Measurements from ENCODE around the gene FZD7. TPM values are rescaled to one million over a fixed set of nuclear protein-coding genes. Genes with fewer than 3 reads are reported as not detected.

The FZD7 gene
- total and polyA plus RNA-seq, 10 of the 15 experiments (the other 5 are each of a cell fraction or from before 2014, with no cell fraction given), result 0.24 to 2.4 (median 0.75) TPM

GRCh38 chr2:202084265-202084664 is 50.6 kb downstream of the FZD7 start:
- in situ Hi-C loops (cut with MboI), result no loop called here
- Histone ChIP-seq H3K27me3 (replicated peaks in 1 of 2; ENCODE audit: control insufficient read depth in 2 of 2, insufficient read depth in 2 of 2, low read length in 1 of 2) (no peaks in the 10 kb centered on the region), H3K9me3 (replicated peaks; ENCODE audit: control insufficient read depth, insufficient read depth, low read length) (no peaks in the 10 kb centered on the region), H3K36me3 (ENCODE audit: control insufficient read depth in 2 of 2, insufficient read depth in 2 of 2, low read length in 1 of 2) (no peaks in the 10 kb centered on the region), H3K4me1 (ENCODE audit: control insufficient read depth, insufficient read depth, low read length) (no peaks in the 10 kb centered on the region), H2AFZ (ENCODE audit: control insufficient read depth, low read depth, low read length) (no peak overlapping the region), H3K27ac (ENCODE audit: control insufficient read depth, insufficient read depth) (no peak overlapping the region), H3K79me2 (ENCODE audit: control insufficient read depth, insufficient read depth, low read length) (no peaks in the 10 kb centered on the region), H3K9ac (ENCODE audit: control insufficient read depth, insufficient read depth, low read length) (no peak overlapping the region), H3K4me2 (ENCODE audit: control insufficient read depth, insufficient read depth) (no peak overlapping the region), H3K4me3 (no peak overlapping the region), H4K20me1 (ENCODE audit: control insufficient read depth, insufficient read depth) (no peaks in the 10 kb centered on the region)
- TF ChIP-seq MYB (IDR thresholded peaks at IDR 0.05; ENCODE audit: borderline replicate concordance, low read depth, low read length) (no peak), ETV6 (conservative IDR thresholded peaks at IDR 0.05 in 1 of 2, IDR thresholded peaks at IDR 0.05 in 1 of 2; ENCODE audit: borderline replicate concordance in 1 of 2, low read depth in 1 of 2) (no peak), SIN3A (IDR thresholded peaks at IDR 0.05; ENCODE audit: low read depth, low read length) (no peak), ZNF207 (IDR thresholded peaks at IDR 0.05; ENCODE audit: borderline replicate concordance) (no peak)
- TF ChIP-seq, protein P1, sequence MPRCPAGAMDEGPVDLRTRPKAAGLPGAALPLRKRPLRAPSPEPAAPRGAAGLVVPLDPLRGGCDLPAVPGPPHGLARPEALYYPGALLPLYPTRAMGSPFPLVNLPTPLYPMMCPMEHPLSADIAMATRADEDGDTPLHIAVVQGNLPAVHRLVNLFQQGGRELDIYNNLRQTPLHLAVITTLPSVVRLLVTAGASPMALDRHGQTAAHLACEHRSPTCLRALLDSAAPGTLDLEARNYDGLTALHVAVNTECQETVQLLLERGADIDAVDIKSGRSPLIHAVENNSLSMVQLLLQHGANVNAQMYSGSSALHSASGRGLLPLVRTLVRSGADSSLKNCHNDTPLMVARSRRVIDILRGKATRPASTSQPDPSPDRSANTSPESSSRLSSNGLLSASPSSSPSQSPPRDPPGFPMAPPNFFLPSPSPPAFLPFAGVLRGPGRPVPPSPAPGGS (IDR thresholded peaks at IDR 0.05; ENCODE audit: borderline replicate concordance, insufficient read depth, low read depth, low read length, poor library complexity, severe bottlenecking), result no peak
- DNase-seq (ENCODE audit: low read depth, low spot score), result no peak
- WGBS (ENCODE audit: insufficient coverage, insufficient replicate concordance, low lambda C conversion rate, missing lambda C conversion rate), result 45% methylated on average over 6 of the region's 6 CpGs
- no peak for FAIRE-seq
- ChIA-PET CTCF (no interaction called here), SMC1A (ENCODE audit: uncharacterized antibody, unreplicated experiment) (no interaction called here), RAD21 (ENCODE audit: unreplicated experiment) (no interaction called here), POLR2A (no interaction called here)
- BruUV-seq (replicated peaks), result no TSS peak
- intact Hi-C loops (cut with micrococcal nuclease; ENCODE audit: unreplicated experiment), result no loop called here
- no peak for ATAC-seq

Other genes with a start within 250 kb of the FZD7 start
- gene CDK15, start 227.3 kb upstream of the FZD7 start, total RNA-seq (2014; rRNA removed), result not detected in 2 replicates
- gene CDK15, start 227.3 kb upstream of the FZD7 start, total RNA-seq (2014; rRNA removed; fragmentation: Illumina TruSeq; extraction: Trizol), result 0.04 TPM in 1 of 2 replicates, not detected in the other
- not detected in 2 replicates for gene CDK15, start 227.3 kb upstream of the FZD7 start, total RNA-seq (2021)
- 0.01 TPM in 1 of 2 replicates, not detected in the other for gene CDK15, start 227.3 kb upstream of the FZD7 start, polyA plus RNA-seq (2011; rRNA removed)
- gene CDK15, start 227.3 kb upstream of the FZD7 start, polyA plus RNA-seq (2014; fragmentation: Illumina TruSeq; extraction: Trizol), result not detected in 2 replicates
- not detected for gene CDK15, start 227.3 kb upstream of the FZD7 start, polyA plus RNA-seq (2014; fragmentation: Nextera tagmentation; extraction: Ambion mirVana)
- gene CDK15, start 227.3 kb upstream of the FZD7 start, polyA plus RNA-seq (2014; rRNA removed), result not detected in 2 replicates
- gene CDK15, start 227.3 kb upstream of the FZD7 start, polyA plus RNA-seq (2016; fragmentation: Nextera tagmentation; extraction: Ambion mirVana), result not detected
- not detected in 2 replicates for gene KIAA2012, start 39.4 kb downstream of the FZD7 start, total RNA-seq (2014; rRNA removed)
- not detected in 2 replicates for gene KIAA2012, start 39.4 kb downstream of the FZD7 start, total RNA-seq (2014; rRNA removed; fragmentation: Illumina TruSeq; extraction: Trizol)
- gene KIAA2012, start 39.4 kb downstream of the FZD7 start, total RNA-seq (2021), result not detected in 2 replicates
- gene KIAA2012, start 39.4 kb downstream of the FZD7 start, polyA plus RNA-seq (2011; rRNA removed), result 0.04 TPM in 1 of 2 replicates, not detected in the other
- not detected in 2 replicates for gene KIAA2012, start 39.4 kb downstream of the FZD7 start, polyA plus RNA-seq (2014; fragmentation: Illumina TruSeq; extraction: Trizol)
- gene KIAA2012, start 39.4 kb downstream of the FZD7 start, polyA plus RNA-seq (2014; fragmentation: Nextera tagmentation; extraction: Ambion mirVana), result not detected
- gene KIAA2012, start 39.4 kb downstream of the FZD7 start, polyA plus RNA-seq (2014; rRNA removed), result not detected in 2 replicates
- gene KIAA2012, start 39.4 kb downstream of the FZD7 start, polyA plus RNA-seq (2016; fragmentation: Nextera tagmentation; extraction: Ambion mirVana), result under 1 TPM in 1 of 2 experiments, not detected in 1; 0.03 TPM
- gene SUMO1, start 204.7 kb downstream of the FZD7 start, total RNA-seq (2014; rRNA removed), result 116 and 138 TPM in 2 replicates
- gene SUMO1, start 204.7 kb downstream of the FZD7 start, total RNA-seq (2014; rRNA removed; fragmentation: Illumina TruSeq; extraction: Trizol), result 167 and 169 TPM in 2 replicates
- gene SUMO1, start 204.7 kb downstream of the FZD7 start, total RNA-seq (2021), result 101 and 105 TPM in 2 replicates
- 133 and 195 TPM in 2 replicates for gene SUMO1, start 204.7 kb downstream of the FZD7 start, polyA plus RNA-seq (2011; rRNA removed)
- 232 and 336 TPM in 2 replicates for gene SUMO1, start 204.7 kb downstream of the FZD7 start, polyA plus RNA-seq (2014; fragmentation: Illumina TruSeq; extraction: Trizol)
- 100 to 1,000 TPM; 351 to 458 TPM for gene SUMO1, start 204.7 kb downstream of the FZD7 start, polyA plus RNA-seq (2014; fragmentation: Nextera tagmentation; extraction: Ambion mirVana)
- gene SUMO1, start 204.7 kb downstream of the FZD7 start, polyA plus RNA-seq (2014; rRNA removed), result 96.8 and 123 TPM in 2 replicates
- 100 to 1,000 TPM; 285 to 293 TPM for gene SUMO1, start 204.7 kb downstream of the FZD7 start, polyA plus RNA-seq (2016; fragmentation: Nextera tagmentation; extraction: Ambion mirVana)
- gene NOP58, start 231.9 kb downstream of the FZD7 start, total RNA-seq (2014; rRNA removed), result 131 and 137 TPM in 2 replicates
- gene NOP58, start 231.9 kb downstream of the FZD7 start, total RNA-seq (2014; rRNA removed; fragmentation: Illumina TruSeq; extraction: Trizol), result 200 and 210 TPM in 2 replicates
- gene NOP58, start 231.9 kb downstream of the FZD7 start, total RNA-seq (2021), result 137 and 142 TPM in 2 replicates
- 137 and 221 TPM in 2 replicates for gene NOP58, start 231.9 kb downstream of the FZD7 start, polyA plus RNA-seq (2011; rRNA removed)
- gene NOP58, start 231.9 kb downstream of the FZD7 start, polyA plus RNA-seq (2014; fragmentation: Illumina TruSeq; extraction: Trizol), result 224 and 268 TPM in 2 replicates
- 100 to 1,000 TPM; 317 to 327 TPM for gene NOP58, start 231.9 kb downstream of the FZD7 start, polyA plus RNA-seq (2014; fragmentation: Nextera tagmentation; extraction: Ambion mirVana)
- gene NOP58, start 231.9 kb downstream of the FZD7 start, polyA plus RNA-seq (2014; rRNA removed), result 133 and 157 TPM in 2 replicates
- 100 to 1,000 TPM; 259 to 273 TPM for gene NOP58, start 231.9 kb downstream of the FZD7 start, polyA plus RNA-seq (2016; fragmentation: Nextera tagmentation; extraction: Ambion mirVana)

Measured in GM12878 (cell line).